Hepatocyte (in vitro differentiated cells): ENCODE results near the gene IKZF1.

Experiments
- EZH2 ChIP-seq: fragments of 200-600 bp; sonication (generic); IDR thresholded peaks from 2 replicates; pipeline ENCODE4 v1.6.1; 2016; ENCODE audit warnings: antibody characterized with exemption, mild to moderate bottlenecking, borderline replicate concordance
- EZH2phosphoT487 ChIP-seq: fragments of 200-600 bp; sonication (generic); IDR thresholded peaks from one replicate; pipeline ENCODE4 v1.6.1; 2018; ENCODE audit warnings: antibody characterized with exemption, mild to moderate bottlenecking, low read depth, moderate library complexity; ENCODE audit not compliant: unreplicated experiment, severe bottlenecking
- TF ChIP-seq, protein P1 (sequence below): fragments of 200-600 bp; sonication (generic); IDR thresholded peaks from 2 replicates; pipeline ENCODE4 v1.5.1; 2016; ENCODE audit warnings: antibody characterized with exemption, mild to moderate bottlenecking; ENCODE audit not compliant: poor library complexity

DNA sequence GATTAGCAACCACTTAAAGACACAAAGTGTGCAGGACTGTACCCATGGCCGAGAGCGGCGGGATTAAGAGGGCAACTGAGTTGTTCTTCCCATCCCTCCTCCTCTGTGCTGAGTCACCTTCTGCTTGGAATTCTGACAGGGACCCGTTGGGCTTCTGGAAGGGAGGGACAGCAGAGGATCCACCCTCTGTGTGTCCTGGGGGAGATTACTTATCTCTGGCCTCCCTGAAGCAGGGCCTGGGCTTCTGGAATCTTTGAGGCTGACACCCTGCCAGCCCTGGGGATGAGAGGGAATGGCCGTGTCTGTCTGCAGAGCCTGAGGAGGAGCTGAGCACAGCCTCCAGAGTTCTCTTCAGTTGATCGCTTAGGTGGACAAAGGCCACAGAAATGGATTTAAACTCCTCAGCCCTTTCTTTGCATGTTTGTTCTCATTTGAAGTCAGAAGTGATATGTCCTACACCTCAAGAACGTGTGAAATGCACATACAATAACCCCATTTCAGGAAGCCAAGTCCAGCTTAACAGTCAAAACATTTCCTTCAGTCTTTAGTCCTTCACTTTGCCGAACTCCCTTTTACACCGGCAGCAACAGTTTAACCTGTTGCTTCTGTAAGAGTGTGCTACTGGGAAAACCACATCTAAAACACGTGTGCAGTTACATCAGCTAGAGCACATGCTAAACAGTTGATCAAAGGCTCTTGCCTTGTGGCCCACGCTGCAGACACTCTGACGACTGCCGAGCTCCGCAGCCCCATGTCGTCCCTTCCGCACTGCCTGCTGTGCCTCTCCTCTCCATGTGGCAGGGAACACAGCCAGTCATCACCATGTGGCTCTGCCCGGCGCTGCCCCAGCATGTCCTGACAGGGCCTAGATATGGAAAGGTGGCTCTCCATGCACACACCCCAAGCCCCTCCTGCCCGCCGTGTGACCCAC lies 55.7 kb downstream of the IKZF1 start:
- TF ChIP-seq EZH2: no peak
- TF ChIP-seq, protein P1, sequence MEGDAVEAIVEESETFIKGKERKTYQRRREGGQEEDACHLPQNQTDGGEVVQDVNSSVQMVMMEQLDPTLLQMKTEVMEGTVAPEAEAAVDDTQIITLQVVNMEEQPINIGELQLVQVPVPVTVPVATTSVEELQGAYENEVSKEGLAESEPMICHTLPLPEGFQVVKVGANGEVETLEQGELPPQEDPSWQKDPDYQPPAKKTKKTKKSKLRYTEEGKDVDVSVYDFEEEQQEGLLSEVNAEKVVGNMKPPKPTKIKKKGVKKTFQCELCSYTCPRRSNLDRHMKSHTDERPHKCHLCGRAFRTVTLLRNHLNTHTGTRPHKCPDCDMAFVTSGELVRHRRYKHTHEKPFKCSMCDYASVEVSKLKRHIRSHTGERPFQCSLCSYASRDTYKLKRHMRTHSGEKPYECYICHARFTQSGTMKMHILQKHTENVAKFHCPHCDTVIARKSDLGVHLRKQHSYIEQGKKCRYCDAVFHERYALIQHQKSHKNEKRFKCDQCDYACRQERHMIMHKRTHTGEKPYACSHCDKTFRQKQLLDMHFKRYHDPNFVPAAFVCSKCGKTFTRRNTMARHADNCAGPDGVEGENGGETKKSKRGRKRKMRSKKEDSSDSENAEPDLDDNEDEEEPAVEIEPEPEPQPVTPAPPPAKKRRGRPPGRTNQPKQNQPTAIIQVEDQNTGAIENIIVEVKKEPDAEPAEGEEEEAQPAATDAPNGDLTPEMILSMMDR: no peak
- TF ChIP-seq EZH2phosphoT487: no peak
